Testis (tissue), 2 donors: ENCODE data around the gene TXNRD2.

ENCODE experiments used
- CTCF ChIP-seq, 3 experiments: fragments of 450-650 bp in 2 of 3; fragments of 200-600 bp in 1 of 3; sonication (generic) in 1 of 3; IDR thresholded peaks; one replicate each; pipeline ENCODE4 v1.5.1; 2016 to 2019; ENCODE audit warnings: antibody characterized with exemption in 3 of 3, mild to moderate bottlenecking in 2 of 3, moderate library complexity in 1 of 3
- POLR2A ChIP-seq: fragments of 450-650 bp; IDR thresholded peaks from one replicate; pipeline ENCODE4 v1.6.1; 2017; ENCODE audit warnings: antibody characterized with exemption, mild to moderate bottlenecking, moderate library complexity

DNA sequence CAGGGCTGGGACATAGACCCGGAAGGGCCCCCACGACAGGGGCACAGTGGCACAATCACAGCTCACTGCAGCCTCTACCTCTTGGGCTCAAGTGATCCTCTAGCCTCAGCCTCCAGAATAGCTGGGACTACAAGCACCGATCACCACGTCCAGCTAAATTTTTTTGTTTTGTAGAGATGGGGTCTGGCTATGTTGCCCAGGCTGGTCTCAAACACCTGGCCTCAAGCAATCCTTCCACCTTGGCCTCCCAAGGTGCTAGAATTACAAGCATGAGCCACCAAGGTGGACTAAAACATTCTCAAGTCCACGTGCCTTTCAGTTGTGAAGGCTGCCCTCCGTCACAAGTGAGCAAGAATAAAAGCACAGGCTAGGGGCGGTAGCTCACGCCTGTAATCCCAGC lies 10.1 kb downstream of the TXNRD2 start:
- no peak for TF ChIP-seq CTCF (IDR thresholded peaks at IDR 0.05)
- TF ChIP-seq POLR2A, result no peak
